GM19455 (cell line): Measurements from ENCODE around the gene PWWP2B.

ENCODE experiments used
- ATAC-seq: cut with Tn5 transposase; IDR thresholded peaks from one replicate; pipeline ENCODE4 v1.9.1; 2021; ENCODE audit not compliant: unreplicated experiment

The PWWP2B gene

GRCh38 chr10:132363376-132363775 lies 33.6 kb upstream of the PWWP2B start:
- no peak for ATAC-seq

- no peak for ATAC-seq
These were observed 32.9 kb upstream of the PWWP2B start for GRCh38 chr10:132363921-132364593.

- no peak for ATAC-seq
These were observed 32.4 kb upstream of the PWWP2B start for GRCh38 chr10:132364594-132364970.

GRCh38 chr10:132365102-132365501 lies 31.9 kb upstream of the PWWP2B start:
- no peak for ATAC-seq

- no peak for ATAC-seq
These were observed 31.0 kb upstream of the PWWP2B start for GRCh38 chr10:132366006-132366405.

GRCh38 chr10:132366499-132366898 lies 30.5 kb upstream of the PWWP2B start:
- ATAC-seq = no peak

- no peak for ATAC-seq
These were observed 28.6 kb upstream of the PWWP2B start for GRCh38 chr10:132368391-132368790.

GRCh38 chr10:132368881-132369635 lies 27.9 kb upstream of the PWWP2B start:
- ATAC-seq = no peak

GRCh38 chr10:132369636-132370185 lies 27.3 kb upstream of the PWWP2B start:
- no peak for ATAC-seq

GRCh38 chr10:132370426-132371340 lies 26.3 kb upstream of the PWWP2B start:
- ATAC-seq = no peak

GRCh38 chr10:132371641-132372081 lies 25.3 kb upstream of the PWWP2B start:
- ATAC-seq = no peak

GRCh38 chr10:132372516-132373095 lies 24.4 kb upstream of the PWWP2B start:
- no peak for ATAC-seq

GRCh38 chr10:132373241-132373955 lies 23.6 kb upstream of the PWWP2B start:
- no peak for ATAC-seq

- ATAC-seq = no peak
These were observed 22.8 kb upstream of the PWWP2B start for GRCh38 chr10:132374176-132374575.

GRCh38 chr10:132374612-132375011 lies 22.4 kb upstream of the PWWP2B start:
- ATAC-seq = no peak

GRCh38 chr10:132375116-132375794 lies 21.7 kb upstream of the PWWP2B start:
- no peak for ATAC-seq

GRCh38 chr10:132375795-132376297 lies 21.2 kb upstream of the PWWP2B start:
- ATAC-seq = no peak

GRCh38 chr10:132376394-132376851 lies 20.6 kb upstream of the PWWP2B start:
- ATAC-seq = no peak

GRCh38 chr10:132377326-132377725 lies 19.7 kb upstream of the PWWP2B start:
- no peak for ATAC-seq
